Activated naive CD4-positive, alpha-beta T cell treated with anti-CD3 and anti-CD28 coated beads, Interleukin-2, amount 50 U/mL, for 72 hours (primary cell): Measurements from ENCODE around the gene TKTL1. TPM values are rescaled to one million over a fixed set of nuclear protein-coding genes. Genes with fewer than 3 reads are reported as not detected.

Experiments
- ATAC-seq, 2 donors: fragments of 150-1000 bp; cut with Tn5 transposase; 2 replicates each; pipeline ENCODE4 v1.10.0; 2021; ENCODE audit warnings: mild to moderate bottlenecking in 2 of 2, moderate library complexity in 2 of 2
- DNase-seq, 2 donors: peaks; one replicate each; pipeline ENCODE4 v3.0.0; 2021 to 2022; ENCODE audit warnings: low spot score in 2 of 2
- H3K27ac Mint-ChIP-seq, 2 donors: one replicate each; pipeline ENCODE4 v1.8.0; 2022; ENCODE audit warnings: mild to moderate bottlenecking in 2 of 2, mixed read lengths in 2 of 2
- H3K36me3 Mint-ChIP-seq, 2 donors: one replicate each; pipeline ENCODE4 v1.8.0; 2022; ENCODE audit warnings: mixed read lengths in 2 of 2
- H3K9me3 Mint-ChIP-seq, 2 donors: one replicate each; pipeline ENCODE4 v1.8.0; 2022; ENCODE audit warnings: mixed read lengths in 2 of 2
- total RNA-seq, 2 donors: library from RNA; stranded (reverse); gene quantifications; one replicate each; pipeline ENCODE4 v1.2.3, GENCODE V29; 2022

The TKTL1 gene
- total RNA-seq, 2 donors from 2014 or later = 0.48 to 0.56 TPM

DNA sequence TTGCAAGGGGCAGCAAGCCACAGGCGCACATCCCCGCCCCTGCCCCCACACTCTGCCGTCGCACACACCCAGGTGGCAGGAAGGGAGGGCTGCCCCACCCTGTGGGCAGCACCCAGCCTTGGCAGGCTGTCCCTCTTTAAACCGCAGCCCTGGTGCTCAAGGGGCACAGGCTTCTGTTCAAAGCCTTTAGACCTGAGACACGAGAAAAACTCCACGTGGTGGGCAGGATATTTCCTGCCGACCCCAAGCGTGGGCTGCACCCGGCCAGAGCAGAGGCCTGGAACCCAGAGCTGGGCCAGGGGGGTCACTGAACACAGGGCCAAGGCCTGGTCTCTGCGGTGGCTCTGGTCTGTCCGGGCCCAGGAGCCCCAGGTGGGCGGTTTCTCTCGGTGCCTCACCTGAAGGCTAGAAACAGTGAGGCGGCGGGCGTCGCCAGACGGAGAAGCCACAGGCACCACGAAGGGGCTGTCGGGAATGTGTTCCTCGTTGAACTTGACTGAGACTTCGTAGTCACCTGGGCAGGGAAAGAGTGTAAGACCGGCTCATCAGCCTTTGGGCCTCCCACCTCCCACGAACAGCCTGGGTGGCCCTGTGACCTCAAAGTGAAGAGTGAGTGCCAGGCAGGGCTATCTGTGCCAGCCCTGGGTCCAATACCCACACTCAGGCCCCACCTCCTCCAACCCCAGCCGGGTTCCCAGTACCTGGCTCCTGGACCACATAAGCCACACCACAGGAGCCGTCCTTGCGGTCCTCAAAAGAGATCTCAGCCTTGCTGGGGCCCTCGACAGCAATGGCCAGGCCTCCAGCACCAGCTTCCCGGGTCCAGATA is 55.8 kb downstream of the TKTL1 start:
- Mint-ChIP-seq H3K36me3 (no peaks in the 10 kb centered on the region), H3K27ac (peak overlapping the region in 1 of 2 donors; percentile 68)
- ATAC-seq = no peak

GRCh38 chrX:154352012-154352401 is 56.4 kb downstream of the TKTL1 start:
- DNase-seq (no peak), ATAC-seq (no peak)
- H3K27ac Mint-ChIP-seq = no peak overlapping the region
- H3K36me3 Mint-ChIP-seq = no peaks in the 10 kb centered on the region
- no peaks in the 10 kb centered on the region for H3K9me3 Mint-ChIP-seq

More for the DNA sequence above, 55.8 kb downstream of the TKTL1 start:
- DNase-seq = no peak
- no peaks in the 10 kb centered on the region for H3K9me3 Mint-ChIP-seq

GRCh38 chrX:154352466-154352865 is 56.9 kb downstream of the TKTL1 start:
- no peaks in the 10 kb centered on the region for H3K9me3 Mint-ChIP-seq
- no peaks in the 10 kb centered on the region for H3K36me3 Mint-ChIP-seq
- DNase-seq (no peak), ATAC-seq (no peak)
- no peak overlapping the region for H3K27ac Mint-ChIP-seq

DNA sequence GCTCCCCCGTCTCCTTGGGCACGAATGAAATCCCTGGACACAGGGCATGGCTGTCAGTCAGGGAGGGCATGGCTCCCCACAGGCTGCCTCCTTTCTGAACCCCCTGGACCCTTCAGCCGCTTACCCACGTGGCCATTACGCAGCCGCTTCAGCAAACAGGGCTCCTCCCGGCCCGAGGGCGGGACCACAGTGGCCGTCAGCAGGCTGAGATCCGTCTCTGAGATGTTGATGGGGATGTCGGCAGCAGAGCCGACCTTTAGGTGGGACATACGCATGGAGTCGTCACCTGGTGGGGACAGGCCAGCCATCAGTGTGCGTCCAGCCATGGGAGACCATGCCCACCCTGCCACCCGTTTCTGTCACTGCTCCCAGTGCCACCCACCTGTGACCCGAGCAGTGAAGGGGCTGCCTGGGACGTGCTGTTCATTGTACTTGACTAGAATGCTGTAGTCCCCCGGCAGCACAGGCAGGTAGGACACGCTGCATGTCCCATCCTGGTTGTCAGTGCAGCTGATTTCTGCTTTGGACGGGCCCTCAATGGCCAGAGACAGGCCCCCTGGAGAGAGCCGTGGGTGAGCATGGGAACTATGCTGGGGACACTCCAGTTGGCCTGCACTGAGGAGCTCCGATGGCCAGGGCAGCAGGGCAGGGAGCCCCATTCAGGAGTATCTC is 57.7 kb downstream of the TKTL1 start:
- Mint-ChIP-seq H3K36me3 (no peaks in the 10 kb centered on the region), H3K27ac (no peak overlapping the region)
- no peak for DNase-seq

GRCh38 chrX:154354013-154354412 is 58.4 kb downstream of the TKTL1 start:
- no peaks in the 10 kb centered on the region for H3K9me3 Mint-ChIP-seq
- no peak for DNase-seq
- no peak for ATAC-seq
- H3K36me3 Mint-ChIP-seq = peaks cover 0 to 4% of the 10 kb centered on the region in 2 donors
- no peak overlapping the region for H3K27ac Mint-ChIP-seq

More for the DNA sequence above, 57.7 kb downstream of the TKTL1 start:
- no peaks in the 10 kb centered on the region for H3K9me3 Mint-ChIP-seq
- no peak for ATAC-seq

DNA sequence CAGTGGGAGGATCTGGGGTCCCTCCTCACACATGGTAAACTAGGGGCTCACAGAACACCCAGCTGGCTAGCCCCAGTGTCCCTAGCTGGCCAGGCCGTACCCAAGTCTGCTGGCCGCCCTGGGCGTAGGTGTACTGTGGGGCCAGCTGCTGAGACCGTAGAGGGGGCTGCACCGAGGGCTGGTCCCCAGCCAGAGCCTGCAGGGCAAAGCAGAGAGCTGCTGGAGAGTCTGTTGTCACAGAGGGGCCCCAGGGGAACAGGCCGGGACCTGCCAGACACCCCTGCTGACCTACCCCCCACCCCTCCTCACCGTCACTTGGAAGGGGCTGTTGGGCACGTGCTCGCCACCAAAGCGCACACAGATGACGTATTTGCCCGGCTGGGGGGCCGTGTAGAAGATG is 58.9 kb downstream of the TKTL1 start:
- Mint-ChIP-seq H3K9me3 (no peaks in the 10 kb centered on the region), H3K36me3 (peaks cover 0 to 4% of the 10 kb centered on the region in 2 donors), H3K27ac (no peak overlapping the region)
- ATAC-seq (no peak), DNase-seq (no peak)

- H3K36me3 Mint-ChIP-seq = peaks cover 0 to 4% of the 10 kb centered on the region in 2 donors
- no peak overlapping the region for H3K27ac Mint-ChIP-seq
- no peak for ATAC-seq
Measured at GRCh38 chrX:154355094-154355775, 59.6 kb downstream of the TKTL1 start.

DNA sequence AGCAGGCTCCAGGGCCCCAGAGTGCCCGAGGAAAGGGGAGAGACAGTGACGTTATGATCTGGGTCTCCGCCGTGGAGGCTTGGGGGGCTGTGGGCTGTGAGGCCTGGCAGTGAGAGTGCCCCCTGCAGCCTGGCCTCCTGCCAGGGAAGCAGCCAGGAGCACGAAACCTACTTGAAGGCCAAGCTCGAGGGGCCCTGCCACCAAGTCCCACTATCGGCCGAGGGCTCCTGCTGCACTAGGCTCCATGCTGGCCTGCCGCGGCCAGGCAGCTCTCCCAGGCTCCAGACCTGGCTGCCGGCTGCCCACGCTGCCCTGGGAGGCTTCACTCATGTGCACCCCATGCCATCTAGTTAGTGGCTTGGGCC is 60.2 kb downstream of the TKTL1 start:
- Mint-ChIP-seq H3K27ac (no peak overlapping the region), H3K9me3 (no peaks in the 10 kb centered on the region), H3K36me3 (peaks cover 0 to 4% of the 10 kb centered on the region in 2 donors)
- ATAC-seq (no peak), DNase-seq (no peak)

More at GRCh38 chrX:154355094-154355775, 59.6 kb downstream of the TKTL1 start:
- no peak for DNase-seq
- H3K9me3 Mint-ChIP-seq = no peaks in the 10 kb centered on the region

DNA sequence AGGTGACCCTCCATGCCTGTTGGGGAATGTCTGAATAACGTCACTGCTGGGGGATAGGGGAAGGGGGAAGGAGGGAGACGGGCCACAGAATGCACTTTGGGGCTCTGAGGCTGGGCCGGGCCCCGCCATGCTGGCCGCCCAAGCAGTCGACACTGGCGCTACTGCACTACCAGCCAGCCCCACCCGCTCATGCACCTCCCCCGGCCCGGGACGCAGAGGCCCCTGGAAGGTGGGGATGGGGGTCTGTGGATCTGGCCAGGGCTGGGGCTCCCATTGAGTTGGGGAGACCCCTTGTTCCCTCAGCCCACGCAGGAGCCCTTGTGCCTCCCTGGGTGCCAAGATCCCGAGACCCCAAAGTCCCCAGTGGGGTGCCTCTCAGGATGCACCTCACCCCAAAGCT is 61.0 kb downstream of the TKTL1 start:
- peaks cover 0 to 4% of the 10 kb centered on the region in 2 donors for H3K36me3 Mint-ChIP-seq

GRCh38 chrX:154357205-154357604 is 61.6 kb downstream of the TKTL1 start:
- no peak for DNase-seq
- ATAC-seq = no peak
- Mint-ChIP-seq H3K36me3 (peaks cover 0 to 4% of the 10 kb centered on the region in 2 donors), H3K9me3 (no peaks in the 10 kb centered on the region), H3K27ac (no peak overlapping the region)

More for the DNA sequence above, 61.0 kb downstream of the TKTL1 start:
- ATAC-seq (no peak), DNase-seq (no peak)
- Mint-ChIP-seq H3K27ac (no peak overlapping the region), H3K9me3 (no peaks in the 10 kb centered on the region)

GRCh38 chrX:154358011-154358410 is 62.4 kb downstream of the TKTL1 start:
- no peak for DNase-seq
- H3K9me3 Mint-ChIP-seq = no peaks in the 10 kb centered on the region
- no peak overlapping the region for H3K27ac Mint-ChIP-seq
- H3K36me3 Mint-ChIP-seq = peaks cover 0 to 4% of the 10 kb centered on the region in 2 donors
- no peak for ATAC-seq

DNA sequence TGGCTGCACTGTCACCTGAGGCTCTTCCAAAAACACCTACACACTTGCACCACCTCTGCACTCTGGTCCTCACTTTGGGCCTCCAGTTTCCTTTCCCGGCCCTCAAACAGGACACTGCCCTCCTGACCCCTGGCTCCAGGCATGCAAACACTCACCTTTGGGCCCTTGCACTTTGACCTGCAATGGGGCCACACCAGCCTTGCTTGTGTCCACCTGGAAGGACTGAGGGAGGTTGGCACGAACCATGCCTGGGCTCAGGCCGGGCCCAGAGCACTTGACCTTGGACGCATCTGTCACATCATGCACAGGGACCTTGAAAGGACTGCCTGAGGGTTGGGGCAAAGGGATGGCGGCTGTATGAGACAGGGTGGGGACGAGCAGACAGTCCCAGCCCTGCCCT is 63.2 kb downstream of the TKTL1 start:
- Mint-ChIP-seq H3K36me3 (peaks cover 0 to 4% of the 10 kb centered on the region in 2 donors), H3K9me3 (no peaks in the 10 kb centered on the region), H3K27ac (peak overlapping the region in 1 of 2 donors; percentile 59)
- DNase-seq (no peak), ATAC-seq (no peak)

DNA sequence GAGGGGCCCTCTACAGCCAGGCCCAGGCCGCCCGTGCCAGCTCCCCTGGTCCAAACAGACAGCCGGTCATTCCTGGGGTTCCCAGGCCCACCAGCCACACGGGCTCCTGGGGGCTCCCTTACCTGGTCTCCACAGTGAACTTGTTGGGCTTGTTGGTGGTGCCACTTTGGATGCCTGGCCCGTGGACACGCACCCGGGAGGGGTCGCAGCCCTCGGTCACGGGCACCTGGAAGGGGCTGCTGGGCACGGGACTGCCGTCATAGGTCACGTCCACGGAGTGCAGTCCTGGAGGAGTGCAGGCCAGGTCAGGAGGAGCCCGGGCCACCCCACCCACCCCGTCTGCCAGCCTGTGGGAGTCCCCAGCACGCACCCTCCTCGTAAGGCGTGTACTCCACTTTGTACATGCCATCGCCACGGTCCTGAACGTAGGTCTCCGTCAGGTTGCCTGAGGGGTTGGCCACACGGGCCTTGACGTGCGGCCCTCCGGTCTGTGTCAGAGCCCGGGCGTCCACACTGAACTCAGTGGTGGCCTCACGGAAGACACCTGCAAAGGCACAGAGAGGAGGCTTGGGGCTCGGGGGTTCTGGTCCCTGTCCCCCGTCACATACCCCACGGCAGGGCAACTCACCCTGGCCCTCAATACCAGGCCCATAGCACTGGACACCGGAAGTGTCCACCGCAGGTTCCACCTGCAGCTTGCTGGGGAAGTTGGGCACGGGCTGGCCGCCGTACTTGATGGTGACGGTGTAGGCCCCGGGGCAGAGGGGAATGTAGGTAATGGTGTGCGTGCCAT is 64.0 kb downstream of the TKTL1 start:
- ATAC-seq (no peak), DNase-seq (no peak)
- H3K36me3 Mint-ChIP-seq = peaks cover 0 to 5% of the 10 kb centered on the region in 2 donors
- H3K27ac Mint-ChIP-seq = no peak overlapping the region
- H3K9me3 Mint-ChIP-seq = no peaks in the 10 kb centered on the region

GRCh38 chrX:154360155-154360713 is 64.6 kb downstream of the TKTL1 start:
- Mint-ChIP-seq H3K9me3 (no peaks in the 10 kb centered on the region), H3K36me3 (peaks cover 0 to 10% of the 10 kb centered on the region in 2 donors), H3K27ac (no peak overlapping the region)
- ATAC-seq = no peak
- no peak for DNase-seq

DNA sequence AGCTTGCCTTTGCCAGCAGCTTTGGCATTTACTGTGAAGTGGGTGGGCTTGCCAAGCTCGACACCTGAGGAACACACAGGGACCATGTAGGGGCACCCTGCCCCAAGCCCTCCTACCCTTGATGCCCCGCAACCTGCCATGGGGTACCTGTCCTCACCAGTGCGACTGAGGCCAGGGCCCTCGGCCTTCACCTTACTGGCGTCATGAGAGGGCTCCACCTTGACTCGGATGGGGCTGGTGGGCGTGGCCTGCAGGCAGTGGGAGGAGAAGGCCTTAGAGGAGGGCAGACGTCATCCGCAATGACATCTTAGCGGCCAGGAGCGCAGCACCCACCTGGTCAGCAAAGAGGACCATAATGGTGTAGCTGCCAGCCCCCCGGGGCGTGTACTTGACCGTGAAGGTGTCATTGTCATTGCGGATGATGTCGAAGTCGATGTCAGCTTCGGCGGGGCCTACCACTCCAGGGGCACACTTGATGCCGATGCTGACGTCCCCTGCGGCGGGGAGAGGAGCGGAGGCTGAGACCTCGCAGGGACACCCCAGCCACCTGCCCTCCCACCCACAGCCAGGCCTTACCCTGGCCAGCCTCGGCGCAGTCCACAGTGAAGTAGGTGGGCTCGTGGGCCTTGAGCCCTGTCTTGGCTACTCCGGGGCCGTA is 66.6 kb downstream of the TKTL1 start:
- H3K9me3 Mint-ChIP-seq = no peaks in the 10 kb centered on the region
- DNase-seq (no peak), ATAC-seq (no peak)
- H3K27ac Mint-ChIP-seq = no peak overlapping the region
- peaks cover 0 to 10% of the 10 kb centered on the region in 2 donors for H3K36me3 Mint-ChIP-seq
